Right renal pelvis (tissue), 4 donors: Measurements from ENCODE around the gene TIGIT. TPM values are rescaled to one million over a fixed set of nuclear protein-coding genes. Genes with fewer than 3 reads are reported as not detected.
"Not testable (repeated sequence)": the region's sequence is repeated elsewhere in the genome, so short reads cannot be mapped to it uniquely, and the experiment has no call there.

Experiments used
- DNase-seq, 4 donors: peaks; one replicate each; pipeline ENCODE4 v3.0.0-alpha.2; 2013; ENCODE audit warnings: low read depth in 4 of 4, low spot score in 3 of 4, missing footprints in 1 of 4
- polyA plus RNA-seq, 4 donors: library from polyadenylated mRNA; unstranded; fragments of 120-200 nt; gene quantifications; one replicate each; pipeline ENCODE4 v1.2.1, GENCODE V29; 2013; ENCODE audit not compliant: insufficient read length in 4 of 4

Gene TIGIT
- under 1 TPM; 0.07 to 0.11 (median 0.09) TPM for polyA plus RNA-seq

- DNase-seq, result no peak
Measured at GRCh38 chr3:114293838-114294535, at the start of gene TIGIT. TIGIT (plus strand) TSS chr3:114294028; CDS start chr3:114294062, 34 bp downstream.

GRCh38 chr3:114252954-114253353 lies 40.9 kb upstream of the TIGIT start:
- no peak for DNase-seq

- no peak for DNase-seq
Measured at GRCh38 chr3:114253505-114253904, 40.3 kb upstream of the TIGIT start.

GRCh38 chr3:114259566-114259965 lies 34.3 kb upstream of the TIGIT start:
- DNase-seq, result no peak

- DNase-seq, result no peak
Measured at GRCh38 chr3:114260152-114260551, 33.7 kb upstream of the TIGIT start.

- DNase-seq, result no peak
Measured at GRCh38 chr3:114270019-114270418, 23.8 kb upstream of the TIGIT start.

- no peak for DNase-seq
Measured at GRCh38 chr3:114272271-114272670, 21.6 kb upstream of the TIGIT start.

- DNase-seq, result no peak
Measured at GRCh38 chr3:114274929-114275328, 18.9 kb upstream of the TIGIT start.

GRCh38 chr3:114276856-114277255 lies 17.0 kb upstream of the TIGIT start:
- not testable (repeated sequence) for DNase-seq

GRCh38 chr3:114284644-114285043 lies 9.2 kb upstream of the TIGIT start:
- DNase-seq, result no peak

GRCh38 chr3:114285648-114286230 lies 8.1 kb upstream of the TIGIT start:
- no peak for DNase-seq

GRCh38 chr3:114286266-114286665 lies 7.6 kb upstream of the TIGIT start:
- DNase-seq, result no peak

- peak in 2 of 4 donors; percentile 8 to 12 for DNase-seq
Measured at GRCh38 chr3:114290911-114291901, 2.6 kb upstream of the TIGIT start.

- DNase-seq, result no peak
Measured at GRCh38 chr3:114294940-114295480, 1.2 kb downstream of the TIGIT start.

- DNase-seq, result no peak
Measured at GRCh38 chr3:114295946-114296345, 2.1 kb downstream of the TIGIT start.

- no peak for DNase-seq
Measured at GRCh38 chr3:114299421-114299820, 5.6 kb downstream of the TIGIT start.

- DNase-seq, result no peak
Measured at GRCh38 chr3:114299941-114300624, 6.3 kb downstream of the TIGIT start.

GRCh38 chr3:114307222-114307830 lies 13.5 kb downstream of the TIGIT start:
- no peak for DNase-seq

GRCh38 chr3:114307832-114308231 lies 14.0 kb downstream of the TIGIT start:
- DNase-seq, result no peak

GRCh38 chr3:114308377-114308776 lies 14.5 kb downstream of the TIGIT start:
- DNase-seq, result no peak
